HG03342 (cell line): Measurements from ENCODE around the gene KAZN.

Experiments used
- ATAC-seq: cut with Tn5 transposase; IDR thresholded peaks from one replicate; pipeline ENCODE4 v1.9.1; 2021; ENCODE audit warnings: mild to moderate bottlenecking, moderate library complexity; ENCODE audit not compliant: unreplicated experiment

Gene KAZN

GRCh38 chr1:15064217-15064929, 465.9 kb downstream of the KAZN start:
- ATAC-seq: no peak

GRCh38 chr1:15065291-15065690, 466.8 kb downstream of the KAZN start:
- ATAC-seq: no peak

GRCh38 chr1:15065736-15066135, 467.3 kb downstream of the KAZN start:
- ATAC-seq: no peak

- no peak for ATAC-seq
Measured at GRCh38 chr1:15066191-15066590, 467.7 kb downstream of the KAZN start.

GRCh38 chr1:15067148-15067547, 468.7 kb downstream of the KAZN start:
- no peak for ATAC-seq

GRCh38 chr1:15068152-15068551, 469.7 kb downstream of the KAZN start:
- ATAC-seq: no peak

- ATAC-seq: no peak
Measured at GRCh38 chr1:15068997-15069396, 470.5 kb downstream of the KAZN start.

GRCh38 chr1:15070145-15070748, 471.8 kb downstream of the KAZN start:
- ATAC-seq: no peak

GRCh38 chr1:15071936-15072335, 473.5 kb downstream of the KAZN start:
- no peak for ATAC-seq

GRCh38 chr1:15073799-15074308, 475.4 kb downstream of the KAZN start:
- no peak for ATAC-seq

- ATAC-seq: no peak
Measured at GRCh38 chr1:15075175-15075574, 476.7 kb downstream of the KAZN start.

- no peak for ATAC-seq
Measured at GRCh38 chr1:15075817-15076216, 477.3 kb downstream of the KAZN start.

- no peak for ATAC-seq
Measured at GRCh38 chr1:15076807-15077206, 478.3 kb downstream of the KAZN start.

GRCh38 chr1:15077384-15077783, 478.9 kb downstream of the KAZN start:
- ATAC-seq: no peak

GRCh38 chr1:15080328-15081007, 482.0 kb downstream of the KAZN start:
- no peak for ATAC-seq

- ATAC-seq: no peak
Measured at GRCh38 chr1:15081102-15081501, 482.6 kb downstream of the KAZN start.

- ATAC-seq: no peak
Measured at GRCh38 chr1:15083578-15083977, 485.1 kb downstream of the KAZN start.

- no peak for ATAC-seq
Measured at GRCh38 chr1:15088281-15088971, 489.9 kb downstream of the KAZN start.

- no peak for ATAC-seq
Measured at GRCh38 chr1:15089258-15089992, 490.9 kb downstream of the KAZN start.

- ATAC-seq: no peak
Measured at GRCh38 chr1:15090373-15090772, 491.9 kb downstream of the KAZN start.

- ATAC-seq: no peak
Measured at GRCh38 chr1:15094056-15094455, 495.6 kb downstream of the KAZN start.
